ENCODE data around the gene EXOSC9. TPM values are rescaled to one million over a fixed set of nuclear protein-coding genes. Genes with fewer than 3 reads are reported as not detected.
A peak's percentile ranks its signal among the peaks of the same experiment; 100 is the strongest.

The EXOSC9 gene
- polyA plus RNA-seq, 1 of the 3 experiments (the other 2 are of a cell fraction), result 38.8 TPM

DNA sequence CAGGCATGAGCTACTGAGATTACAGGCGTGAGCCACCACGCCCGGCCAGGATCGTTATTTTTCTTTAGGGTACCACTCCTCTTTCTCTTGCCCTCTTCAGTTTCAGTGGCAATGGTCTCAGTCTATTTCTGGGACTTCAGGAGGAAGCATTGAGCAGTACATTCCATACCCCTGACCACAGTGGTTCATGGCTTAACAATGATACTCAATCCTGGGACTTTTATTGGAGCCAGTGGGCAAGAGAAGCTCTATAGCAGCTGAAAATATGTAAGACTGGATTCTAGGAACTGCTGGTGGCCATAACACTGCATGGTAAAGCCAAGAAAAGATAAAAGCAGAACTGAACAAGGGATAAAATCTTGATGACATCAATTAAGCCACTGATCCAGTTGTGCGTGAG, 28.4 kb downstream of the EXOSC9 start (continued):
- TF ChIP-seq, protein P1, sequence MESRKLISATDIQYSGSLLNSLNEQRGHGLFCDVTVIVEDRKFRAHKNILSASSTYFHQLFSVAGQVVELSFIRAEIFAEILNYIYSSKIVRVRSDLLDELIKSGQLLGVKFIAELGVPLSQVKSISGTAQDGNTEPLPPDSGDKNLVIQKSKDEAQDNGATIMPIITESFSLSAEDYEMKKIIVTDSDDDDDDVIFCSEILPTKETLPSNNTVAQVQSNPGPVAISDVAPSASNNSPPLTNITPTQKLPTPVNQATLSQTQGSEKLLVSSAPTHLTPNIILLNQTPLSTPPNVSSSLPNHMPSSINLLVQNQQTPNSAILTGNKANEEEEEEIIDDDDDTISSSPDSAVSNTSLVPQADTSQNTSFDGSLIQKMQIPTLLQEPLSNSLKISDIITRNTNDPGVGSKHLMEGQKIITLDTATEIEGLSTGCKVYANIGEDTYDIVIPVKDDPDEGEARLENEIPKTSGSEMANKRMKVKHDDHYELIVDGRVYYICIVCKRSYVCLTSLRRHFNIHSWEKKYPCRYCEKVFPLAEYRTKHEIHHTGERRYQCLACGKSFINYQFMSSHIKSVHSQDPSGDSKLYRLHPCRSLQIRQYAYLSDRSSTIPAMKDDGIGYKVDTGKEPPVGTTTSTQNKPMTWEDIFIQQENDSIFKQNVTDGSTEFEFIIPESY (IDR thresholded peaks at IDR 0.05; ENCODE audit: borderline replicate concordance, low read depth), result no peak
- TF ChIP-seq GABPA (IDR thresholded peaks at IDR 0.05; ENCODE audit: low read depth), result no peak
- TF ChIP-seq TAF1 (IDR thresholded peaks at IDR 0.05; ENCODE audit: borderline replicate concordance, low read depth, low read length), result no peak
- no peak for TF ChIP-seq MEF2A (IDR thresholded peaks at IDR 0.05; ENCODE audit: borderline replicate concordance, low read depth)
- no peak for TF ChIP-seq TEAD4 (IDR thresholded peaks at IDR 0.05; ENCODE audit: borderline replicate concordance, insufficient read depth)
- no peak for TF ChIP-seq SMC3 (IDR thresholded peaks at IDR 0.05; ENCODE audit: low read depth, low read length)
- no peak for TF ChIP-seq FOXM1 (IDR thresholded peaks at IDR 0.05; ENCODE audit: low read depth)

DNA sequence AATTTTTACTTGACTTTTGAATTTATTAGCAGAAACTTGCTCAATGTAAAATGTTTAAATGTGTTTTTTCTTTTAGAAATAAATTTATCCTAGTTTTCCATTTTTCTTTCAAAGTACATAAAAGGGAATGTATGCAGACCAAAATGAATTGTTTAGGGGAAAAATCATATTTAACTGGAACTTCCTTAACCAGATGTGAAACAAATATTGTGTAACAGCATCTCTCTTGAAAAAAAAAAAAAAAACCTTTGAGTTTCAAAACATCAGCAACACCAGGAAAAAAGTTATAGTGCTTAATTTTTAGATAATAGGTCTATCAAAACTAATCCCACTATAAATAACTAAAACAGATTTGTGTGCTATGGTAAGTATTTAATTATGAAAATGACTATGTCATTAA, 37.0 kb downstream of the EXOSC9 start:
- Histone ChIP-seq H3K4me2 (no peak overlapping the region), H2AFZ (ENCODE audit: low read depth) (no peak overlapping the region), H3K27ac (ENCODE audit: low read depth in 2 of 2, low read length in 1 of 2) (no peak overlapping the region), H3K4me3 (ENCODE audit: low read depth in 2 of 2, low read length in 1 of 2) (no peak overlapping the region), H3K9me3 (no peaks in the 10 kb centered on the region), H3K36me3 (replicated peaks in 1 of 2; ENCODE audit: control insufficient read depth in 1 of 2, insufficient read depth in 2 of 2, low read length in 1 of 2) (peaks cover 30 to 72% of the 10 kb centered on the region in 2 experiments), H3K9ac (no peak overlapping the region), H3K79me2 (ENCODE audit: insufficient read depth) (no peaks in the 10 kb centered on the region), H4K20me1 (ENCODE audit: insufficient read depth) (no peaks in the 10 kb centered on the region), H3K4me1 (ENCODE audit: control insufficient read depth in 1 of 2, insufficient read depth in 2 of 2, low read depth in 1 of 2, low read length in 1 of 2) (no peaks in the 10 kb centered on the region), H3K27me3 (ENCODE audit: insufficient read depth) (no peaks in the 10 kb centered on the region), H3F3A (replicated peaks; ENCODE audit: insufficient read depth) (peaks cover 15% of the 10 kb centered on the region), H3K9me2 (no peaks in the 10 kb centered on the region)
- CTCF ChIA-PET, result no interaction called here
- no peak for TF ChIP-seq ELF1 (IDR thresholded peaks at IDR 0.05)
- POLR2A ChIA-PET, result no interaction called here
- DNase-seq, result no peak

GRCh38 chr4:121842862-121843261, 41.7 kb downstream of the EXOSC9 start:
- Histone ChIP-seq H3K9me3 (no peaks in the 10 kb centered on the region), H3K4me1 (ENCODE audit: control insufficient read depth in 1 of 2, insufficient read depth in 2 of 2, low read depth in 1 of 2, low read length in 1 of 2) (no peaks in the 10 kb centered on the region), H3K4me2 (0 out of 2 replicates have a peak overlapping the region, but pooled peaks have one; percentile 1), H3K27ac (ENCODE audit: low read depth in 2 of 2, low read length in 1 of 2) (peak overlapping the region in 1 of 2 experiments; percentile 52; a peak in 3 of 4 replicates), H3F3A (replicated peaks; ENCODE audit: insufficient read depth) (peaks cover 9% of the 10 kb centered on the region), H4K20me1 (ENCODE audit: insufficient read depth) (no peaks in the 10 kb centered on the region), H3K27me3 (ENCODE audit: insufficient read depth) (no peaks in the 10 kb centered on the region), H3K9me2 (no peaks in the 10 kb centered on the region), H2AFZ (ENCODE audit: low read depth) (peak overlapping the region; percentile 44; the same call in 1 of the 2 replicates), H3K4me3 (ENCODE audit: low read depth in 2 of 2, low read length in 1 of 2) (no peak overlapping the region), H3K9ac (no peak overlapping the region), H3K36me3 (replicated peaks in 1 of 2; ENCODE audit: control insufficient read depth in 1 of 2, insufficient read depth in 2 of 2, low read length in 1 of 2) (peaks cover 50 to 74% of the 10 kb centered on the region in 2 experiments), H3K79me2 (ENCODE audit: insufficient read depth) (no peaks in the 10 kb centered on the region)
- ChIA-PET POLR2A (interaction anchor here (1.1 kb wide), 1 partner anchor 41 kb away, joined by 3 read pairs; the partner anchor contains the start of gene EXOSC9), CTCF (no interaction called here)
- no peak for DNase-seq
- WGBS (ENCODE audit: low lambda C conversion rate), result 70% methylated on average over 4 of the region's 4 CpGs
- TF ChIP-seq YY1 (IDR thresholded peaks at IDR 0.05; ENCODE audit: low read depth) (no peak), SMC3 (IDR thresholded peaks at IDR 0.05; ENCODE audit: low read depth, low read length) (no peak), TAF1 (IDR thresholded peaks at IDR 0.05; ENCODE audit: borderline replicate concordance, low read depth, low read length) (no peak), MXI1 (IDR thresholded peaks at IDR 0.05; ENCODE audit: low read depth, low read length) (no peak), FOXJ3 (CRISPR knock-in tag; IDR thresholded peaks at IDR 0.05) (no peak), ELF1 (IDR thresholded peaks at IDR 0.05) (no peak), RAD21 (IDR thresholded peaks at IDR 0.05; ENCODE audit: low read length) (no peak), RFX5 (IDR thresholded peaks at IDR 0.05; ENCODE audit: low read length) (no peak), MEF2A (IDR thresholded peaks at IDR 0.05; ENCODE audit: borderline replicate concordance, low read depth) (peak; percentile 36; the same call in 1 of the 2 replicates), SIN3A (IDR thresholded peaks at IDR 0.05; ENCODE audit: borderline replicate concordance, low read depth, low read length) (no peak), FOSL2 (IDR thresholded peaks at IDR 0.05; ENCODE audit: borderline replicate concordance, low read depth) (0 out of 2 replicates have a peak, but pooled peaks have one; percentile 9), USF2 (IDR thresholded peaks at IDR 0.05; ENCODE audit: borderline replicate concordance, low read depth, low read length) (no peak), GATA2 (CRISPR knock-in tag; IDR thresholded peaks at IDR 0.05) (no peak), EP300 (IDR thresholded peaks at IDR 0.05; ENCODE audit: borderline replicate concordance in 1 of 2, low read depth in 1 of 2, low read length in 1 of 2) (peak in 1 of 2 experiments; percentile 9; a peak in 1 of 4 replicates), JUND (IDR thresholded peaks at IDR 0.05) (no peak), POLR2AphosphoS5 (IDR thresholded peaks at IDR 0.05; ENCODE audit: low read depth, low read length) (no peak)
- TF ChIP-seq, protein P2, sequence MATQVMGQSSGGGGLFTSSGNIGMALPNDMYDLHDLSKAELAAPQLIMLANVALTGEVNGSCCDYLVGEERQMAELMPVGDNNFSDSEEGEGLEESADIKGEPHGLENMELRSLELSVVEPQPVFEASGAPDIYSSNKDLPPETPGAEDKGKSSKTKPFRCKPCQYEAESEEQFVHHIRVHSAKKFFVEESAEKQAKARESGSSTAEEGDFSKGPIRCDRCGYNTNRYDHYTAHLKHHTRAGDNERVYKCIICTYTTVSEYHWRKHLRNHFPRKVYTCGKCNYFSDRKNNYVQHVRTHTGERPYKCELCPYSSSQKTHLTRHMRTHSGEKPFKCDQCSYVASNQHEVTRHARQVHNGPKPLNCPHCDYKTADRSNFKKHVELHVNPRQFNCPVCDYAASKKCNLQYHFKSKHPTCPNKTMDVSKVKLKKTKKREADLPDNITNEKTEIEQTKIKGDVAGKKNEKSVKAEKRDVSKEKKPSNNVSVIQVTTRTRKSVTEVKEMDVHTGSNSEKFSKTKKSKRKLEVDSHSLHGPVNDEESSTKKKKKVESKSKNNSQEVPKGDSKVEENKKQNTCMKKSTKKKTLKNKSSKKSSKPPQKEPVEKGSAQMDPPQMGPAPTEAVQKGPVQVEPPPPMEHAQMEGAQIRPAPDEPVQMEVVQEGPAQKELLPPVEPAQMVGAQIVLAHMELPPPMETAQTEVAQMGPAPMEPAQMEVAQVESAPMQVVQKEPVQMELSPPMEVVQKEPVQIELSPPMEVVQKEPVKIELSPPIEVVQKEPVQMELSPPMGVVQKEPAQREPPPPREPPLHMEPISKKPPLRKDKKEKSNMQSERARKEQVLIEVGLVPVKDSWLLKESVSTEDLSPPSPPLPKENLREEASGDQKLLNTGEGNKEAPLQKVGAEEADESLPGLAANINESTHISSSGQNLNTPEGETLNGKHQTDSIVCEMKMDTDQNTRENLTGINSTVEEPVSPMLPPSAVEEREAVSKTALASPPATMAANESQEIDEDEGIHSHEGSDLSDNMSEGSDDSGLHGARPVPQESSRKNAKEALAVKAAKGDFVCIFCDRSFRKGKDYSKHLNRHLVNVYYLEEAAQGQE (IDR thresholded peaks at IDR 0.05; ENCODE audit: low read depth, low read length), result no peak
